ENCODE results near the gene ZNF714. TPM values are rescaled to one million over a fixed set of nuclear protein-coding genes. Genes with fewer than 3 reads are reported as not detected.

ZNF714 gene
- total and polyA plus RNA-seq, 2 of the 8 experiments (the other 6 are each of a cell fraction or from before 2014, with no cell fraction given) = 16.4 to 74.2 TPM

GRCh38 chr19:21151460-21151859 is 69.5 kb downstream of the ZNF714 start:
- no peak overlapping the region for H2BK120ac ChIP-seq (replicated peaks; ENCODE audit: low read depth, low read length)
- no peak overlapping the region for H3K56ac ChIP-seq (replicated peaks; ENCODE audit: insufficient read length, low read depth, low read length)
- DNase-seq (ENCODE audit: low read depth in 1 of 2, low spot score in 2 of 2) (no peak), FAIRE-seq (no peak)
- peaks cover 7 to 73% (median 47%) of the 10 kb centered on the region in 4 experiments for H3K36me3 ChIP-seq (ENCODE audit: control insufficient read depth in 2 of 4, insufficient read depth in 4 of 4, low read length in 3 of 4)
- H2BK5ac ChIP-seq (ENCODE audit: low read depth, low read length) = no peak overlapping the region
- H4K8ac ChIP-seq (ENCODE audit: extremely low read depth, insufficient read depth, low read length) = no peak overlapping the region
- H4K5ac ChIP-seq (ENCODE audit: insufficient read length, low read depth, low read length) = no peak overlapping the region
- no peaks in the 10 kb centered on the region for H3K27me3 ChIP-seq (replicated peaks in 1 of 4; ENCODE audit: control insufficient read depth in 3 of 4, extremely low read depth in 1 of 4, insufficient read depth in 3 of 4, low read length in 3 of 4)
- H2BK15ac ChIP-seq (ENCODE audit: low read length) = no peak overlapping the region
- no peak overlapping the region for H3K18ac ChIP-seq (ENCODE audit: extremely low read depth, low read length)
- H3K4me1 ChIP-seq (replicated peaks in 1 of 4; ENCODE audit: control insufficient read depth in 3 of 4, insufficient read depth in 4 of 4, low read length in 3 of 4) = no peaks in the 10 kb centered on the region
- no peak overlapping the region for H2BK20ac ChIP-seq (ENCODE audit: low read length)
- H3K4me3 ChIP-seq (ENCODE audit: extremely low read depth in 1 of 4, insufficient read depth in 2 of 4, low read depth in 3 of 4, low read length in 4 of 4) = no peak overlapping the region
- ChIA-PET POLR2A (ENCODE audit: partially characterized antibody) (interaction anchor here (1.5 to 2.6 kb wide), 2 partner anchors 9 to 62 kb away, joined by 8 to 13 read pairs; partner anchors contain the start of gene ZNF431), CTCF (ENCODE audit: partially characterized antibody) (no interaction called here)
- 100% methylated on average over 1 of the region's 1 CpG; no CpG with 5 or more reads in 1 of the 2 experiments for WGBS, 2 experiments (ENCODE audit: extremely low coverage in 1 of 2, insufficient coverage in 1 of 2, insufficient read length in 1 of 2, insufficient replicate concordance in 2 of 2, low coverage in 1 of 2, low lambda C conversion rate in 2 of 2, missing lambda C conversion rate in 1 of 2)
- no peaks in the 10 kb centered on the region for H3K23me2 ChIP-seq (ENCODE audit: low read depth, low read length)
- no peak overlapping the region for H4K91ac ChIP-seq (replicated peaks; ENCODE audit: insufficient read length, low read length)
- peaks cover 17 to 22% of the 10 kb centered on the region in 2 experiments for H3K9me3 ChIP-seq (ENCODE audit: insufficient read depth in 2 of 2, low read depth in 1 of 2, low read length in 1 of 2)
- no peak overlapping the region for H2AFZ ChIP-seq (ENCODE audit: low read length)
- no peak overlapping the region for H3K27ac ChIP-seq (ENCODE audit: low read depth, low read length)
- no peak overlapping the region for H3K9ac ChIP-seq (replicated peaks in 1 of 4; ENCODE audit: extremely low read depth in 1 of 4, low read depth in 3 of 4, low read length in 3 of 4)
- H2AK5ac ChIP-seq (ENCODE audit: low read depth, low read length) = no peak overlapping the region
- H2BK12ac ChIP-seq (ENCODE audit: low read depth, low read length) = no peak overlapping the region
- no peak overlapping the region for H3K4ac ChIP-seq (replicated peaks; ENCODE audit: insufficient read length, low read depth, low read length)
- no peak overlapping the region for H3K14ac ChIP-seq (ENCODE audit: insufficient read length)
- no peak overlapping the region for H3K4me2 ChIP-seq (ENCODE audit: insufficient read depth in 1 of 2, low read depth in 2 of 2, low read length in 2 of 2)
- no peaks in the 10 kb centered on the region for H4K20me1 ChIP-seq (replicated peaks in 1 of 2; ENCODE audit: control insufficient read depth in 1 of 2, insufficient read depth in 2 of 2, low read length in 2 of 2)
- no peak overlapping the region for H3K23ac ChIP-seq (ENCODE audit: insufficient read length)
- peaks cover 5% of the 10 kb centered on the region for H3K79me1 ChIP-seq (ENCODE audit: low read depth, low read length)
- H3K79me2 ChIP-seq (ENCODE audit: control insufficient read depth in 1 of 2, insufficient read depth in 2 of 2, low read length in 2 of 2) = peaks cover 7 to 58% of the 10 kb centered on the region in 2 experiments
- TF ChIP-seq SIN3A (conservative IDR thresholded peaks at IDR 0.05 in 1 of 2, IDR thresholded peaks at IDR 0.05 in 1 of 2; ENCODE audit: low read depth in 1 of 2, low read length in 2 of 2) (no peak), SAP30 (IDR thresholded peaks at IDR 0.05; ENCODE audit: insufficient read depth, insufficient replicate concordance, low read length) (no peak), PHF8 (conservative IDR thresholded peaks at IDR 0.05; ENCODE audit: low read depth, low read length) (no peak), SIX5 (IDR thresholded peaks at IDR 0.05; ENCODE audit: low read depth, low read length) (no peak), RNF2 (IDR thresholded peaks at IDR 0.05; ENCODE audit: borderline replicate concordance, low read depth, low read length, missing control alignments, poor library complexity, severe bottlenecking) (no peak), POLR2AphosphoS5 (IDR thresholded peaks at IDR 0.05; ENCODE audit: low read depth, low read length) (no peak), MAFK (IDR thresholded peaks at IDR 0.05; ENCODE audit: low read depth, low read length) (no peak), BCL11A (IDR thresholded peaks at IDR 0.05; ENCODE audit: low read depth in 2 of 2, low read length in 2 of 2) (no peak), TCF12 (IDR thresholded peaks at IDR 0.05; ENCODE audit: low read depth, low read length) (no peak), FOSL1 (IDR thresholded peaks at IDR 0.05; ENCODE audit: insufficient read depth, low read depth, low read length) (no peak), ATF3 (IDR thresholded peaks at IDR 0.05; ENCODE audit: insufficient read depth, low read depth, low read length) (no peak), EZH2 (IDR thresholded peaks at IDR 0.05; ENCODE audit: low read depth, low read length, severe bottlenecking) (no peak), TBP (IDR thresholded peaks at IDR 0.05; ENCODE audit: low read depth, low read length) (no peak)
